SK-N-SH treated with all-trans-retinoic acid at 6 μM for 48 hours (cell line): Measurements from ENCODE around the gene GUCY1A2.

Experiments
- ATAC-seq: fragments of 200-7000 bp; cut with Tn5 transposase; 3 replicates; pipeline ENCODE4 v1.9.1; 2020; ENCODE audit warnings: mild to moderate bottlenecking, moderate library complexity
- ARNTL ChIP-seq: fragments of 450-650 bp; formaldehyde crosslinking; IDR thresholded peaks from 2 replicates; pipeline ENCODE4 v1.5.0; 2020; ENCODE audit warnings: low read depth, mild to moderate bottlenecking, moderate library complexity, borderline replicate concordance
- BACH2 ChIP-seq: fragments of 250-450 bp; sonication (Bioruptor Pico); IDR thresholded peaks from 2 replicates; pipeline ENCODE4 v1.9.0; 2021; ENCODE audit warnings: mild to moderate bottlenecking, borderline replicate concordance
- CREB5 ChIP-seq: fragments of 250-450 bp; sonication (Bioruptor Pico); IDR thresholded peaks from 2 replicates; pipeline ENCODE4 v1.5.1; 2020; ENCODE audit warnings: low read depth, mild to moderate bottlenecking, moderate library complexity
- CSDC2 ChIP-seq: fragments of 250-450 bp; sonication (Bioruptor Pico); IDR thresholded peaks from 2 replicates; pipeline ENCODE4 v1.5.0; 2020; ENCODE audit warnings: mild to moderate bottlenecking, moderate library complexity
- CSRNP3 ChIP-seq: fragments of 250-450 bp; sonication (Bioruptor Pico); IDR thresholded peaks from 2 replicates; pipeline ENCODE4 v1.5.1; 2021; ENCODE audit warnings: mild to moderate bottlenecking, moderate library complexity
- ESRRG ChIP-seq: fragments of 250-450 bp; sonication (Bioruptor Pico); IDR thresholded peaks from 2 replicates; pipeline ENCODE4 v1.6.1; 2021; ENCODE audit warnings: mild to moderate bottlenecking
- GLIS3 ChIP-seq: fragments of 250-450 bp; sonication (Bioruptor Pico); IDR thresholded peaks from 2 replicates; pipeline ENCODE4 v1.5.0; 2020; ENCODE audit warnings: mild to moderate bottlenecking, moderate library complexity
- ISL1 ChIP-seq: fragments of 250-450 bp; sonication (Bioruptor Pico); IDR thresholded peaks from 2 replicates; pipeline ENCODE4 v2.1.2; 2022; ENCODE audit warnings: mild to moderate bottlenecking, moderate library complexity
- OSR1 ChIP-seq: fragments of 250-450 bp; sonication (Bioruptor Pico); IDR thresholded peaks from 2 replicates; pipeline ENCODE4 v1.8.0; 2022; ENCODE audit warnings: moderate library complexity, mild to moderate bottlenecking, inconsistent platforms
- PATZ1 ChIP-seq: fragments of 250-450 bp; sonication (Bioruptor Pico); IDR thresholded peaks from 2 replicates; pipeline ENCODE4 v1.8.0; 2020; ENCODE audit warnings: mild to moderate bottlenecking, moderate library complexity, borderline replicate concordance
- POU6F1 ChIP-seq: fragments of 250-450 bp; sonication (Bioruptor Pico); IDR thresholded peaks from 2 replicates; pipeline ENCODE4 v1.8.0; 2021; ENCODE audit warnings: low read depth, mild to moderate bottlenecking, moderate library complexity, borderline replicate concordance
- PPARA ChIP-seq: fragments of 250-450 bp; sonication (Bioruptor Pico); IDR thresholded peaks from 2 replicates; pipeline ENCODE4 v1.5.0; 2020; ENCODE audit warnings: mild to moderate bottlenecking, borderline replicate concordance
- RARB ChIP-seq: fragments of 250-450 bp; sonication (Bioruptor Pico); IDR thresholded peaks from 2 replicates; pipeline ENCODE4 v1.8.0; 2021; ENCODE audit warnings: mild to moderate bottlenecking, moderate library complexity
- SNAI2 ChIP-seq: fragments of 250-450 bp; sonication (Bioruptor Pico); IDR thresholded peaks from 2 replicates; pipeline ENCODE4 v1.5.0; 2020; ENCODE audit warnings: mild to moderate bottlenecking, moderate library complexity
- TCF4 ChIP-seq: fragments of 250-450 bp; sonication (Bioruptor Pico); IDR thresholded peaks from 2 replicates; pipeline ENCODE4 v1.8.0; 2021; ENCODE audit warnings: mild to moderate bottlenecking, moderate library complexity, borderline replicate concordance
- TOX ChIP-seq: fragments of 250-450 bp; sonication (Bioruptor Pico); IDR thresholded peaks from 2 replicates; pipeline ENCODE4 v1.8.0; 2021; ENCODE audit warnings: mild to moderate bottlenecking, moderate library complexity, borderline replicate concordance
- ZC3H10 ChIP-seq: fragments of 250-450 bp; sonication (Bioruptor Pico); IDR thresholded peaks from 2 replicates; pipeline ENCODE4 v1.5.1; 2021; ENCODE audit warnings: mild to moderate bottlenecking, moderate library complexity
- ZFP3 ChIP-seq: fragments of 250-450 bp; sonication (Bioruptor Pico); IDR thresholded peaks from 2 replicates; pipeline ENCODE4 v1.5.0; 2020; ENCODE audit warnings: mild to moderate bottlenecking, moderate library complexity
- ZFP30 ChIP-seq: fragments of 450-650 bp; formaldehyde crosslinking; IDR thresholded peaks from 2 replicates; pipeline ENCODE4 v1.5.0; 2022; ENCODE audit warnings: mild to moderate bottlenecking, moderate library complexity
- ZNF565 ChIP-seq: fragments of 450-650 bp; formaldehyde crosslinking; conservative IDR thresholded peaks from 2 replicates; pipeline ENCODE4 v1.5.0; 2020; ENCODE audit warnings: low read depth, mild to moderate bottlenecking, moderate library complexity
- ZNF8 ChIP-seq: fragments of 450-650 bp; formaldehyde crosslinking; IDR thresholded peaks from 2 replicates; pipeline ENCODE4 v1.5.0; 2020; ENCODE audit warnings: mild to moderate bottlenecking, moderate library complexity
- TF ChIP-seq, protein P1 (sequence below): fragments of 250-450 bp; sonication (Bioruptor Pico); IDR thresholded peaks from 2 replicates; pipeline ENCODE4 v1.5.0; 2020; ENCODE audit warnings: mild to moderate bottlenecking, moderate library complexity

The GUCY1A2 gene

GRCh38 chr11:106997227-106997626, 21.0 kb downstream of the GUCY1A2 start:
- TF ChIP-seq CSDC2 (CRISPR knock-in tag) = no peak
- no peak for TF ChIP-seq POU6F1 (CRISPR knock-in tag)
- no peak for TF ChIP-seq ARNTL (CRISPR knock-in tag)
- no peak for TF ChIP-seq ZC3H10 (CRISPR knock-in tag)
- TF ChIP-seq GLIS3 (CRISPR knock-in tag) = no peak
- TF ChIP-seq OSR1 (CRISPR knock-in tag) = no peak
- TF ChIP-seq, protein P1, sequence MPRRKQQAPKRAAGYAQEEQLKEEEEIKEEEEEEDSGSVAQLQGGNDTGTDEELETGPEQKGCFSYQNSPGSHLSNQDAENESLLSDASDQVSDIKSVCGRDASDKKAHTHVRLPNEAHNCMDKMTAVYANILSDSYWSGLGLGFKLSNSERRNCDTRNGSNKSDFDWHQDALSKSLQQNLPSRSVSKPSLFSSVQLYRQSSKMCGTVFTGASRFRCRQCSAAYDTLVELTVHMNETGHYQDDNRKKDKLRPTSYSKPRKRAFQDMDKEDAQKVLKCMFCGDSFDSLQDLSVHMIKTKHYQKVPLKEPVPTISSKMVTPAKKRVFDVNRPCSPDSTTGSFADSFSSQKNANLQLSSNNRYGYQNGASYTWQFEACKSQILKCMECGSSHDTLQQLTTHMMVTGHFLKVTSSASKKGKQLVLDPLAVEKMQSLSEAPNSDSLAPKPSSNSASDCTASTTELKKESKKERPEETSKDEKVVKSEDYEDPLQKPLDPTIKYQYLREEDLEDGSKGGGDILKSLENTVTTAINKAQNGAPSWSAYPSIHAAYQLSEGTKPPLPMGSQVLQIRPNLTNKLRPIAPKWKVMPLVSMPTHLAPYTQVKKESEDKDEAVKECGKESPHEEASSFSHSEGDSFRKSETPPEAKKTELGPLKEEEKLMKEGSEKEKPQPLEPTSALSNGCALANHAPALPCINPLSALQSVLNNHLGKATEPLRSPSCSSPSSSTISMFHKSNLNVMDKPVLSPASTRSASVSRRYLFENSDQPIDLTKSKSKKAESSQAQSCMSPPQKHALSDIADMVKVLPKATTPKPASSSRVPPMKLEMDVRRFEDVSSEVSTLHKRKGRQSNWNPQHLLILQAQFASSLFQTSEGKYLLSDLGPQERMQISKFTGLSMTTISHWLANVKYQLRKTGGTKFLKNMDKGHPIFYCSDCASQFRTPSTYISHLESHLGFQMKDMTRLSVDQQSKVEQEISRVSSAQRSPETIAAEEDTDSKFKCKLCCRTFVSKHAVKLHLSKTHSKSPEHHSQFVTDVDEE (CRISPR knock-in tag) = no peak
- TF ChIP-seq RARB (CRISPR knock-in tag) = no peak
- TF ChIP-seq TCF4 = no peak
- no peak for TF ChIP-seq CSRNP3
- TF ChIP-seq BACH2 (CRISPR knock-in tag) = no peak
- TF ChIP-seq PATZ1 (CRISPR knock-in tag) = no peak
- no peak for TF ChIP-seq PPARA (CRISPR knock-in tag)
- TF ChIP-seq ISL1 (CRISPR knock-in tag) = no peak
- no peak for TF ChIP-seq TOX (CRISPR knock-in tag)
- no peak for TF ChIP-seq SNAI2 (CRISPR knock-in tag)
- TF ChIP-seq ZFP30 (CRISPR knock-in tag) = no peak
- no peak for TF ChIP-seq ZNF565 (CRISPR knock-in tag)
- no peak for ATAC-seq

GRCh38 chr11:106996691-106997090, 21.6 kb downstream of the GUCY1A2 start:
- no peak for ATAC-seq
- no peak for TF ChIP-seq CREB5 (CRISPR knock-in tag)
- TF ChIP-seq, protein P1 (CRISPR knock-in tag) = no peak
- no peak for TF ChIP-seq ISL1 (CRISPR knock-in tag)
- no peak for TF ChIP-seq ESRRG (CRISPR knock-in tag)
- no peak for TF ChIP-seq TOX (CRISPR knock-in tag)
- no peak for TF ChIP-seq TCF4
- TF ChIP-seq ZFP30 (CRISPR knock-in tag) = no peak
- TF ChIP-seq ZNF8 (CRISPR knock-in tag) = no peak
- no peak for TF ChIP-seq ARNTL (CRISPR knock-in tag)
- no peak for TF ChIP-seq ZFP3 (CRISPR knock-in tag)
- TF ChIP-seq BACH2 (CRISPR knock-in tag) = no peak
- TF ChIP-seq CSRNP3 = no peak
- TF ChIP-seq RARB (CRISPR knock-in tag) = no peak
- TF ChIP-seq PPARA (CRISPR knock-in tag) = no peak
- TF ChIP-seq SNAI2 (CRISPR knock-in tag) = no peak
- no peak for TF ChIP-seq CSDC2 (CRISPR knock-in tag)
- TF ChIP-seq OSR1 (CRISPR knock-in tag) = no peak
- no peak for TF ChIP-seq ZNF565 (CRISPR knock-in tag)
- TF ChIP-seq GLIS3 (CRISPR knock-in tag) = no peak
